ENCODE results near the gene RGP1.
A peak's percentile ranks its signal among the peaks of the same experiment; 100 is the strongest.

RGP1 gene

GRCh38 chr9:35748858-35749514, at the start of gene RGP1, which contains the start of gene GBA2:
Gene RGP1, plus strand, starts transcription at chr9:35749287. Its CDS starts 469 bp downstream, at chr9:35749756.
Gene GBA2, minus strand, starts transcription at chr9:35749228. Its CDS starts 524 bp downstream, at chr9:35748704.
- DNase-seq = peak; percentile 74

- DNase-seq = no peak
Measured at GRCh38 chr9:35700031-35700430, 49.1 kb upstream of the RGP1 start.

GRCh38 chr9:35700942-35701341, 48.1 kb upstream of the RGP1 start:
- DNase-seq = no peak

GRCh38 chr9:35702696-35703095, 46.4 kb upstream of the RGP1 start:
- DNase-seq = no peak

DNA sequence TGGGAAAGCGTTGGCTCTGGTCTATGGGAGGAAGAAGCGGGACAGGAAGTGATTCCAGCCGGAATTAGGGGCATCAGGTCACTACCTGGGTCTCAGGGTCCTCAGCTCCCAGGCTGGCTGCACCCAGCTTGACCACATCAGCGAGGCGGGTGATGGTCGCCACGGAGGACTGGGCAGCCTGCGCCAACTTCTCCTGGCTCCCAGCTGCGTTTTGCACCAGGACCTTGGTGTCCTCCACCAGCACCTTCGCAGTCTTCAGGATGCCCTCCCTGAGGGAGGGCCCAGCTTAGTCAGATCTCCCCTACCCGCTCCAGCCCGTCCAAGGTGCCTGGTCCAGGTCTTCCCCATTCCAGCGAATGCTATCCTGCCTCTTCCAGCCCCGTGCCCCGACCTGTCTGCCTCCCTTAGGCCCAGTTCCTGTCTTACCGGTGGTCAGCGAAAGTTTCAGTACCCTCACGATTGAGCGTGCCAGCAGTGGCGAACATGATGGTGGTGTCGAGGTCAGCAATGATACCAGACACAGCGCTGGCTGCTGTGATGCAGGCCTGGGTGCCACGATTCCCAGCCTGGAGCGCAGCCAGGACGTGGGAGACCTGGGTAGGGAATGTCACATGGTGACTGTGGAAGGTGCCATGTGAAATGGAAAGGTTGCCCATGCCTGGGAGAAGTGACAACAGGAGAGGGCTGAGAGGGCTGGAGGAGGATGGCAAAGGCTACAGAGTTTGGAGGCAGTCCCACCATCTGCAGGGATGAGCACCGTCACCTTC, 45.0 kb upstream of the RGP1 start:
- DNase-seq = no peak

DNA sequence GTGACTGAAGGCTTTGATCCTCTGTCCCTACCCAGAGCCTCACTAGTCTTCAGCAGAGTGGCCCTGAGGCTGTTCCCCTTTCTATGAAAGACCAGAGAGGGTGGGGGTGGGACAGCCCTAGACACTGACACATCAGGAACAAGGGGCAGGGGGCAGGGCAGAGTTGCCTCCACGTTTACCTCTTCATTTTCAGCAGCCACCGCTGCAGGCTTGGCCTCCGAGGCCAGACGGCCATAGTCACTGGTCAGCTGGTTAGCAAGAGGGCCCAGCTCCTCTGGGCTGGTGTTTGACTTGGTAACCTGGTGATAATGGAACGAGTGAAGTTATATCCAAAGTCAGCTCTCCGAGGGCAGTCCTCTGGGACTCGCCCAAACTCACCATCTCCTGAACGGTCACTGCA, 43.7 kb upstream of the RGP1 start:
- DNase-seq = no peak

DNA sequence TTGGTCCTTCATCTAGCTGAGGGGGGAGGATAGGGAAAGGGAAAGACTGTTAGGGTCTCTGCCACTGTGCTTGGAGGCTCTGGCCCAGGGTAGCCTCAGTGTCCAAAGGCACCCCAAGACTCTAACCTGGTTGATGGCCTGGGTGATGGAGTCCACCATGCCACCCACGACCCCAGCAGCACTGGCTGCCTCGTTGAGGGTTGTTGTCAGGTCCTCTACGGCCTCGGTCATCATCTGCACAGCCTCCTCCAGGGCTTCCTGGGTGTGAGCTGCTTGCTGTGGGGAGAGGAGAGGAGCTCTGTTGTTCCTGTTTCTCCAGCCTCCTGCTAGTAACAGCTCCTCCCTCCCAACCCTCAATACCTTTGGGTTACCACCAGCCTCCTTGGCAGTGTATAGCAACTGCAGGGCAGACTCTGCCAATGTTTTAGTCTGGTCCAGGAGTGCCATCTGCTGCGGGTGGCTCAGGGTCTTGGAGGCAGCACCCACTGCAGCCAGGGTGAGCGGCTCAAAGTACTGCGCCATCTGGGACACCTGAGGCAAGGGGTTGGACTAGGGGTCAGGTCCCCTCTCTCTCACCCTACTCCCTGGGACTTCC, 43.2 kb upstream of the RGP1 start:
- no peak for DNase-seq

GRCh38 chr9:35706951-35707350, 42.1 kb upstream of the RGP1 start:
- no peak for DNase-seq

GRCh38 chr9:35708146-35708545, 40.9 kb upstream of the RGP1 start:
- DNase-seq = no peak

- DNase-seq = no peak
Measured at GRCh38 chr9:35710818-35711500, 38.1 kb upstream of the RGP1 start.

DNA sequence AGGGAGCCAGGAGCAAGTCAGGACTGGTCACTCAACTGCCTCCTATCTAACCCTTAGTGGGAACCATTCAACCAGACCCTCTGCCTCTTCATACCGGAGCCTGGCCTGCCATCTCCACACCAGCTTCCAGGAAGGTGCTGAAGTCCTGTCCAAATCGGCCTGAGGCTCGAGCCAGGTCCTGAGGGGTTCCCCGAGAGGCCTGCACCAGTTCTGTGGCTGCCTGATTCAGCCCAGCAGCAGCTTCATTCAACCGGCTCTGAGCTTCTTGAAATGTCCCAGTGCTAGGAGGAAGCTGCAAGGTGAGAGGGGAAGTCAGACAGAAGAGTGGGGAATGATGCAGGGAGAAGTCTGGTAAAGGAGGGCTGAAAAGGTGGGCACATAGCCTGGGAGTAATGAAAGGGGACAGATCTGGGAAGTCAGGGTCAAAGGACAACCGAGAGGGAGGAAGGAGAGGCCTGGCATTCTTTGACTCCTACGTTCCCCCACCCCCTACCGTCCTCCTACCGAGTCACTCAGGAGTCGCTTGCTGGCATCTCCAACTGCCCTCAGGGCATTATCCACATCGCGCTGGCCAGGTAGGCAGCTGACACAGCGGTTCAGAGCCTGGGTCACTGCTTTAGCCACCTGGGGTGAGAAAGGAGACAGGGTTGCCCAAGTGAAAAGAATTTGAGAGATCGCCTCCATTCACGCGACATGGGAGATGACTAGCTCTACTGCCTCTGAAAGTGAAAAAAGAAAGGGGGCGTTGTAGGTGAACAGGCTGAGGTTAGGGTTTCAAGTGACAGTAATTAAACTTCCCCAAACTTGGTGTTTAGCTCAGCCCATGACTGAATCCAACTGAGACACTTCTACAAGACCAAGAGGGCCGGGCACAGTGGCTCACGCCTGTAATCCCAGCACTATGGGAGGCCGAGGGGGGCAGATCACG, 37.3 kb upstream of the RGP1 start:
- DNase-seq = no peak

DNA sequence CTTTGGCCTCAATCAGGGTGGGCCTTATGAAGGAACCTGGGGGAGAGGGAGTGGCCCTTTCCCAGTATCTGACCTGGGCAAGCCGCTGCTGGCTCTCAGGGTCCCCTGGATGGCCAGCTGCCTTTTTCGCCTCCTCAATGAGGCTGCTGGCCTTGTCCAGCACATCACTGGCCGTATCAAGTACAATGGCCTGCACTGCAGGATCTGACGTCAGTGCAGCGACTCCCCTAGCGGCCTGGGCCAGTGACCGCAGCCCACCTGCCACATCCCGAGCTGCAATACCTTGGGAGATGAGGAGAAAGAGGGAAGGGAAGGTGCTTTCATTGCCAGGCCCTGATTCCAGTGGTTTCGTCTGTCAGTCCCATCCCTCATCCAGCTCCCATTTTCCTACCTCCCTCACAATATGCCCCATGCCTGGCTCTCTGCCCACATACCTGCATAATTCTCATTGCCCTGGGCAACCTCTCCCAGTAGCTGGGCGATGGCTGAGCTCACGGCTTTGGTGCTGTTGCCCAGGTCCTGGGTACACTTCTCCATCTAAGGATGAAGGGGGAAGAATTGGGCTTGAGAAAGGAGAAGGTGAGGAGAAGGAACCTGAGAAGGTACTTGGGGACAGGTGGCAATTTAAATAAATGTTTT, 36.2 kb upstream of the RGP1 start:
- no peak for DNase-seq

GRCh38 chr9:35713578-35713977, 35.5 kb upstream of the RGP1 start:
- no peak for DNase-seq

DNA sequence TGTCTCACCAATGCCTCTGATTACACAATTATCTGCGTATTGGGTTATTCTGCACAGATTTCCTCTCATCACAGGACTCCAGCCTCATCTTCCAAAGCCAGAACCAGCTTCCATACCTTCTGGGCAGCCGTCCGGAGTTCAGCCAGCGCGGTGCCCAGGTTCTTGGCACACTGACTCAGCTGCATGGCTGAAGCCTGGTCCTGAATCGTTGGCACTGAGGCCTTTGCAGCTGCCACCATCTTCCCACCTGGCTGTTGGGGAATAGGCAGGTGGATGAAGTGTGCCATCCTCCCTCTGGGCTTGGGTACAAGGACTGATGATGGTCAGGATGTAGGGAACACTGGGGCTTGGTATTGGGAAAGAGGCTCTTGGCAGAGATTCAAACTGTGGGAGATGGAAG, 35.0 kb upstream of the RGP1 start:
- DNase-seq = no peak

- no peak for DNase-seq
Measured at GRCh38 chr9:35714579-35715252, 34.4 kb upstream of the RGP1 start.

- no peak for DNase-seq
Measured at GRCh38 chr9:35716230-35716629, 32.9 kb upstream of the RGP1 start.

GRCh38 chr9:35717132-35717870, 31.8 kb upstream of the RGP1 start:
- no peak for DNase-seq

GRCh38 chr9:35718721-35719511, 30.2 kb upstream of the RGP1 start:
- DNase-seq = no peak

- no peak for DNase-seq
Measured at GRCh38 chr9:35719546-35719945, 29.5 kb upstream of the RGP1 start.

DNA sequence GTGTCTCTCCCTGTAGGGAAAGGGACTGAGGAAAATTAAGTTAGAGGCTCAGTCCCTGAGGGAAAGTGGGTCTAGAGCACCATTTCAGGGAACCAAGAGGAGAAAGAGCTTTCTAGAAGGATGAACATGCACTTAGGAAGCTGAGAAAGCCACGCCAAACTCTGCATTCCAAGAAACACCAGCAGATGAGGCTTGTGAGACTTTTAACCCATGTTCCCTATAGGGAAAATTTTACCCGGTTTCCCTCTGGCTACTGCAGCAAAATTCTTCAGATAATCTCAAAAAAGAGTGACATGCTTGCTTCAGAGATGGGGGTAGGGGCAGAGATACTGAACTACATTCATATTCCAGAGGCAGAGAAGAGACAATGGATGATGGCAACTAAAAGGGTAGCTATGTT, 25.7 kb upstream of the RGP1 start:
- DNase-seq = no peak
